GM12892 (cell line): ENCODE data around the gene PTPRN.

ENCODE experiments used
- DNase-seq: peaks from one replicate; pipeline ENCODE4 v3.0.0; 2011; ENCODE audit not compliant: insufficient read length
- FAIRE-seq: peaks from 2 replicates; lab custom pipeline; 2011; peaks lifted over from hg19 to GRCh38; lab: Jason Lieb, UNC
- POLR2A ChIP-seq: IDR thresholded peaks from 2 replicates; pipeline ENCODE4 v1.6.1; 2011; ENCODE audit warnings: low read depth, low read length, control low read depth
- POLR2AphosphoS5 ChIP-seq: IDR thresholded peaks from 2 replicates; pipeline ENCODE4 v1.6.1; 2011; ENCODE audit warnings: low read depth, low read length, control low read depth
- TAF1 ChIP-seq: IDR thresholded peaks from 2 replicates; pipeline ENCODE4 v1.6.1; 2011; ENCODE audit warnings: low read depth, mild to moderate bottlenecking, control low read depth, low read length, borderline replicate concordance

The PTPRN gene

GRCh38 chr2:219253753-219254589, 55.2 kb downstream of the PTPRN start, which contains the start of gene TUBA4A:
TSS of gene TUBA4A (minus strand) at chr2:219253918. CDS start at chr2:219253858, 60 bp downstream.
- DNase-seq: peak; percentile 99
- TF ChIP-seq POLR2A (peak; percentile 99), TAF1 (peak; percentile 79), POLR2AphosphoS5 (peak; percentile 98)
- peak; percentile 95 for FAIRE-seq

DNA sequence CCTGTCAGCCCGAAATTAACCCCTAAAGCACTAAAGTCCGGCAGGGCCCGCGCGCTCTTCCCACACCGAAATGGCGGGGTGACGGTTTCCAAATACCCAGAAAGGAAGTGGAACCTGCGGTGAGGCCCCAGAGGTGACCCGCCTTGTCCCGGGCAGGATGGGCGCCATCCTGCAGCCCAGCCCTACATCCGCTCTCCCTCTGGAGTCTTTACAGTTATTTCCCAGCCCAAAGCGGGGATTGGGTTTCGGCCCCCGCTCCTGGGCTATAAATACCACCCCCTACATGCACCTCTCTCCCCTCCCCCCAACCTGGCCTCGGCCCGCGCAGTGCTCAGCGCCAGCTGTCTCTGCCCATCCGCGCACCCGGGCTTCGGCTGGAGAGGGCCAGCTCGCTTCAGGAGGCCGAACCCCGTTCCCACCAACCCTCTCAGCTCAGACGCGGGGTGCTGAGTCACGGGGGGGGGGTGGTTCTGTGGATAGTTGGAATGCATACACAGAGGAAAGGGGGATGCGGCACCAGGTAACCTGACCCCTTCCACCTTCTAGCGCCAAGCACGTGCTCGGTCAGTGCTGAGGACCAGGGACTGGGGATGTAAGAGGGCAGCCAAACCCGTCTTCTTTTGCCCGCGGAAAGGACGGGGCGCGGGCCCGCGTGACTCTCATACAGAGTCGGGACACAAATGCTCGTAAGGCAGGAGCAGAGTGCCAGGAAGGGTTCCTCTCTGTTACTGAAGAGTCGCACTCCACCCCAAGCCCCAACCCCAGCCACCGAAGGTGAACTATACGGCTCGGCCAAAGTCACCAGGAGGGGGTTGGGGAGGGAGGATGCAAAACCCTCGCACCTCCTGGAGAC, 56.1 kb downstream of the PTPRN start, which contains the start of gene TUBA4B:
TUBA4B (plus strand) TSS at position 344 of the 853 bp plus-strand sequence; CDS start at position 509, 165 bp downstream.
- TF ChIP-seq POLR2A: no peak; the same call in 1 of the 2 replicates
- no peak for TF ChIP-seq POLR2AphosphoS5
- no peak for TF ChIP-seq TAF1
- peak; percentile 52 for DNase-seq
- peak; percentile 87 for FAIRE-seq

GRCh38 chr2:219252570-219252899, 56.7 kb downstream of the PTPRN start:
- no peak for DNase-seq
- no peak for FAIRE-seq
- TF ChIP-seq POLR2A (no peak), TAF1 (no peak), POLR2AphosphoS5 (no peak)

GRCh38 chr2:219252084-219252483, 57.1 kb downstream of the PTPRN start:
- FAIRE-seq (no peak), DNase-seq (no peak)
- TF ChIP-seq POLR2A (no peak; the same call in 1 of the 2 replicates), TAF1 (no peak), POLR2AphosphoS5 (no peak)

DNA sequence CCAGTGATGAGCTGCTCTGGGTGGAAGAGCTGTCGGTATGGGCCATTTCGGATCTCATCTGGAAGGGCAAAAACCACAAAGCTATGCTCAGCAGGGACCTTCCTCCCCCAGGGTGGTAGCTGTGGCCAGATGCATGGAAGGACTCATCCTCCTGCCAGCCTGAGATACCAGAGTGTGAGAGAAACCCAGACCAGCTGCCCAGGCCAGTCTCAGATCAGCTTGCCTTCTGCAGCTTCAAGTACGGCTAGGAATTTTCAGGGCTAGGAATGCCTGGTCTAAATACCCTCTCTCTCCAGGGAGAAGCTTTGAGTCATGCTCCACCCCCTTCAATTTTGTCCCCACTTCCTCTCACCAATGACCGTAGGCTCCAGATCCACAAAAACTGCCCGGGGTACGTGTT, 57.5 kb downstream of the PTPRN start:
- no peak for DNase-seq
- FAIRE-seq: no peak
- no peak; the same call in 1 of the 2 replicates for TF ChIP-seq POLR2AphosphoS5

GRCh38 chr2:219250049-219250781, 59.0 kb downstream of the PTPRN start:
- FAIRE-seq (no peak), DNase-seq (no peak)
- TF ChIP-seq TAF1 (no peak), POLR2A (no peak), POLR2AphosphoS5 (no peak)

GRCh38 chr2:219249203-219249980, 59.8 kb downstream of the PTPRN start:
- DNase-seq (no peak), FAIRE-seq (peak; percentile 79)
- TF ChIP-seq POLR2AphosphoS5: peak; percentile 38; the same call in 1 of the 2 replicates
- TF ChIP-seq POLR2A: peak; percentile 51
- no peak for TF ChIP-seq TAF1

DNA sequence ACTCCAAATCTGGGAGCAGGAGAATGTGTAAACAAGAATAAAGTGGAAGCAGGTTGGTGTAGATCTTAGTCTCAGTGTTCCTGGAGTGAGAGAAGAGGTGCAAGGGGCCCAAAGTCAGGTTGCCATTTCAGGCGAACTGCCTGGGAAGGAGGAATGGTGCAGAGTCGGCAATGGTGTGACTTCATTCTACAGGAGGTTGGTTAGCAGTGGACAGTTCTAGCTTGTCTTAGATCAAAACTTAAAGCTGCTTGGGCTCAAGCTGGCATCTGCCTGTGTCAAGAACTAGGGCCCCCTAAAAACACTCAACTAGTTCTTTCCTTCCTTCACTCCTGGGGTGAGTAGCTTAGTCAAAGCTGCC, 60.4 kb downstream of the PTPRN start:
- DNase-seq: no peak
- TF ChIP-seq POLR2A (peak; percentile 50; the same call in 1 of the 2 replicates), TAF1 (no peak)
- FAIRE-seq: no peak

GRCh38 chr2:219247678-219248642, 61.2 kb downstream of the PTPRN start:
- TF ChIP-seq TAF1 (no peak), POLR2AphosphoS5 (no peak; the same call in 1 of the 2 replicates), POLR2A (no peak)
- DNase-seq (no peak), FAIRE-seq (no peak)

- DNase-seq (no peak), FAIRE-seq (peak; percentile 30)
- TF ChIP-seq POLR2A: no peak
- no peak for TF ChIP-seq POLR2AphosphoS5
- no peak for TF ChIP-seq TAF1
Measured at GRCh38 chr2:219246559-219246958, 62.6 kb downstream of the PTPRN start.
